GM19023 (cell line): ENCODE measurements around the gene SRPK2.

Source experiments
- ATAC-seq: cut with Tn5 transposase; IDR thresholded peaks from one replicate; pipeline ENCODE4 v1.9.1; 2021; ENCODE audit warnings: mild to moderate bottlenecking, moderate library complexity; ENCODE audit not compliant: unreplicated experiment

Gene SRPK2

DNA sequence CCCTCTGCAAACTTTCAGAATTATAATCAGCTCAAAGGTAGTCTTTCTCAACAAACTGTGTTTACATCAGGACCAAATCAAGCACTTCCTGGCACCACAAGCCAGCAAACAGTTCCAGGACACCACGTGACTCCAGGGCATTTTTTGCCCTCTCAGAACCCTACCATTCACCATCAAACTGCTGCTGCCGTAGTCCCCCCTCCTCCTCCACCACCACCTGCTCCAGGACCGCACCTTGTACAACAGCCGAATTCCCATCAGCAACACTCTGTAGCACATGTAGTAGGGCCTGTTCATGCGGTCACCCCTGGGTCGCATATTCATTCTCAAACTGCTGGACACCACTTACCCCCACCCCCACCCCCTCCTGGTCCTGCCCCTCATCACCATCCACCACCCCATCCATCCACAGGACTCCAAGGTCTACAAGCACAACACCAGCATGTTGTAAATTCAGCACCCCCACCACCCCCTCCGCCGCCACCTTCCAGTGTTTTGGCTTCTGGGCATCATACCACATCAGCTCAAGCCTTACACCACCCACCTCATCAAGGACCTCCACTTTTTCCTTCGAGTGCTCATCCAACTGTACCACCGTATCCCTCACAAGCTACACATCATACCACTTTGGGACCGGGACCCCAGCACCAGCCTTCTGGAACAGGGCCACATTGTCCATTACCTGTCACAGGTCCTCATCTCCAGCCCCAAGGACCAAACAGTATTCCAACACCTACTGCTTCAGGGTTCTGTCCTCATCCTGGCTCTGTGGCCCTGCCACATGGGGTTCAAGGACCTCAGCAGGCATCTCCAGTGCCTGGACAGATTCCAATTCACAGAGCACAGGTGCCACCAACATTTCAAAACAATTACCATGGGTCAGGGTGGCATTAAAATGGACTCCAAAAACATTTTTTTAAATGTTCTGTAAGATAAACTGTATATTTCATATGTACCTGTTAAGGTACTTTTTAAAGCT is 276.0 kb downstream of the SRPK2 start:
- no peak for ATAC-seq

DNA sequence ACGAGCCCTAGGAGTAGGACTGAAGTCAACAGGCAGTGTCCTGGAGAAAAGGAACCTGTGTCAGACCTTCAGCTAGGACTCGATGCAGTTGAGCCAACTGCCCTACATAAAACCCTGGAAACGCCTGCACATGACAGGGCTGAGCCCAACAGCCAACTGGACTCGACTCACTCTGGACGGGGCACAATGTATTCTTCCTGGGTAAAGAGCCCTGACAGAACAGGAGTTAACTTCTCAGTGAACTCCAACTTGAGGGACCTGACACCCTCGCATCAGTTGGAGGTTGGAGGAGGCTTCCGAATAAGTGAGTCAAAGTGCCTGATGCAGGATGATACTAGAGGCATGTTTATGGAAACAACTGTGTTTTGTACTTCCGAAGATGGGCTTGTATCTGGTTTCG is 281.3 kb downstream of the SRPK2 start:
- ATAC-seq = no peak

DNA sequence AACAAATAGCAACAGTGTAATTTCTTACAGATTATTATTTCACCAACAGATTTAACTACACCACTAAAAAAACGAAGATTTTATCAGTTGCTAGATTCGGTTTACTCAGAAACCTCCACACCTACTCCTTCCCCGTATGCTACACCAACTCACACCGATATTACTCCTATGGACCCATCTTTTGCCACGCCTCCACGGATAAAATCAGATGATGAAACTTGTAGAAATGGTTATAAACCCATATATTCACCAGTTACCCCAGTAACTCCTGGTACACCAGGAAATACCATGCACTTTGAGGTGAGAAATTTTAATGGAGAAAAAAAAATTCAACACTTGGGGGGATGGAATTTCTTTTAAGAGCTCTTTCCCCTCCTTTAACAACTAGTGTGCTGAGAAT is 282.2 kb downstream of the SRPK2 start:
- ATAC-seq = no peak

DNA sequence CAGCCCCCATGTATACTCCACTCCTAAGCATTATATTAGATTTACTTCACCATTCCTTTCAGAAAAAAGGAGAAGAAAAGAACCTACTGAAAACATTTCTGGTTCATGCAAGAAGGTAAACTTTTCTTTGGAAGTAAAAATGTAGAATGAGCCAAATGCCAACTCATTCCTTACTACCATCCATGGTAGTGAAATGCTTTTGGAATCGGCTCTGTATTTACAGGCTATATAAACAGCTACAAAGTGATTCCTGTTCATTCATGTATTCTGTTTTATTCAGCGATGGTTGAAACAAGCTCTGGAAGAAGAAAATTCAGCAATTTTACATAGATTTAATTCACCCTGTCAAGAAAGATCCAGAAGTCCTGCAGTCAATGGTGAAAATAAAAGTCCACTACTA is 283.1 kb downstream of the SRPK2 start:
- ATAC-seq = no peak

DNA sequence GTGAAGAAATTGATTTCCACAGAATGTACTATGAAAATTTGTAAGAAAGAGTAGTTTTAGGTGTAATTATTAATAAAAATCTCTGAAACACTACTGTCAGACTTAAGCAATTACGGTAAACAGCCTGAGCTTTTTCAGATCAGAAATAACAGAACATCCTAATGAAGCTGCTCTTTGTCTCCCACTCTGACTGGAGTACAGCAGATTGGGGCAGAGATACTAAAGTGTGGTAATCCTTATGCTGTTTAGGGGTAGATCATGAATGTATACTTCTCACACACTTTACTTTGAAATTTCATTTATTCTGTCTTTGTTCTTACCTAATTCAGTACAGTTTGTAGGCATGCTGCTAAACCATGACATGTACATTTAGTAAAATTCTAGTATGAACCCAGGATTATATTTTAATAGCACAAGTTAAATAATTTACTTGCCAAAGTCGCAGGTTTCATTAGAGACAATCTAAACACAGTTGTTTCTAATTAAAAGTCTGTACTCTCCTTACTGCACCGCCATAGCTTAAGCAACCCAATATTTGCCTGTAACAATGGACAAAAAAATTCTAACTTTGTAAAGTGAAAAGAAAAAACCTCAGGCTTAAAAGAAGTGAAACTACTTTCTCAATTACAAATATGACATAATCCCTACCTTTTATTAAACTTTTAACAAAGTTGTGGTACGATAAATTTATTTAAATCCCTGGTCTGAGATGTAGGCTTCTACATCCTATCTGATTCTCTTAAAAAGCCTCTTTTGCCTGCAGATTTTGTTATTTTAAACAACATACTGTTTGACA is 286.0 kb downstream of the SRPK2 start:
- no peak for ATAC-seq

DNA sequence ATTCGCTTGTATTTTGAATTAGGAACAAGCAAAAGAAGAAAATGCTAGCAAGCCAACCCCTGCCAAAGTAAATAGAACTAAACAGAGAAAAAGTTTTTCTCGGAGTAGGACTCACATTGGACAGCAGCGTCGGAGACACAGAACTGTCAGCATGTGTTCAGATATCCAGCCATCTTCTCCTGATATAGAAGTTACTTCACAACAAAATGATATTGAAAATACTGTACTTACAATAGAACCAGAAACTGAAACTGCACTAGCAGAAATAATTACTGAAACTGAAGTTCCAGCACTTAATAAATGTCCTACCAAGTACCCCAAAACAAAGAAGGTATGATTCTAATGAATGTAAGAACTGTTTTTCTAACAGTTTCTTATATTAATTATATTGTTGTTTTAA is 286.9 kb downstream of the SRPK2 start:
- no peak for ATAC-seq

DNA sequence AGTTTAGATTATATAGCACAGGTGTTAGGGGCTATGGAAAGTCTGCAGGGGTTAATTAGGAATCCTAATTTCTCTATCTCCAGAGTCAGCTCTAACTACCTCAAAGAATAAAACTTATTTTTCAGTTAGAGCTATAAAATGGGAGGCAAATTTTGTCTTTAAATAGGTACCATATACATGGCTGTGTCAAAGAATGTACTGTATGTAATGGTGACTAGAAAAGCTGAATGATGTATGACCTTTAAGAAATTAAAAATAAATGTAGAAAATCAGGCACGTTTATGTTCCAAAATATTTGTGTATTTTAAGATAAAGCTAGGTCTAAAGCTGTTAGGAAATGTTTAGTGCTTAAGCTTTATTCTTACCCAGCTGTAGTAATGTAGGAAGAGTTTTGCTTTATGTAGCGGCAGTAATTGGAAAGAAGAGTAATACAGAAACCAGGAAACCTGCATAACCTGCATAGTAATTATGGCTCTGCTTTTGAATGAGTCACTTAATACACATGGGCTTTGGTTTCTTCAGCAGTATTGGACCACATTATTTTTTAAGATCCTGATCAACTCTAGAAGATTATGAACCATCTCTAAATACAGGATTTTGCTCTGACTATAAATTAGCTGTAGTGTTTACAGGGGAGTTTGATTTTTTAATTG is 289.7 kb downstream of the SRPK2 start:
- ATAC-seq = peak; percentile 67

DNA sequence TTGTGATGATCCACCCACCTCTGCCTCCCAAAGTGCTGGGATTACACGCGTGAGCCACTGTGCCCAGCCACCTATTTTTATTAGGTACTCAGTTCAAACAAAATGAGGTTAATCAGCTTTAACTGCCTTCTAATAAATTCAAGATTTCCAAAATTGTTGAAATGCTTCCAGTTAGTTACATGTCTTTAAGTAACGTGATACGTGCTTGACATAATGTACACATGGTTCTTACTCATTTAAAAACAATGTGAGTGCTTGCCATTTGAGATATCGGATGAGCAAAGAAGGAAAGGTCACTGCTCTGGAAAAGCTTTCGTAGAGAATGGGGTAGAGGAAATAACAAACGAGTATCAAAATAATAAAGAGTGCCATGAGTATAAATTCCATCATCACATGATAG is 291.1 kb downstream of the SRPK2 start:
- no peak for ATAC-seq

DNA sequence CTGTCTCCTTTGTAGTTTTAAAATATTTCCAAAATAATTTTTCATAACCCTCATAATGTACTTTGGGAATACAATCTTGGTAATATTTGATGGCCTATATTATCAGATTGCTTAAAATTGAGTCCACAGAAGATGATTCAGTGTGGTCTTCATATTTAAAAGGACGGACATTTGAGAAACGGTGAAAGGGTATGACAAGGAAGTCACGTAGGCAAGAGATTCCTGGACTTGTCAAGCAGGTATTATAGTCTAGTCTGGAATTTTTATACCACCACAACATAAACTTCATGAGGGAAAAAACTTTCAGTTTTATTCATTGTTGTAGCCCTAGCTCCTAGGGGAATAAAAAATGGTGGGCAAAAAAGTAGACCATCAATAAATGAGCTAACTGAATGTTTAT is 292.4 kb downstream of the SRPK2 start:
- ATAC-seq = no peak

DNA sequence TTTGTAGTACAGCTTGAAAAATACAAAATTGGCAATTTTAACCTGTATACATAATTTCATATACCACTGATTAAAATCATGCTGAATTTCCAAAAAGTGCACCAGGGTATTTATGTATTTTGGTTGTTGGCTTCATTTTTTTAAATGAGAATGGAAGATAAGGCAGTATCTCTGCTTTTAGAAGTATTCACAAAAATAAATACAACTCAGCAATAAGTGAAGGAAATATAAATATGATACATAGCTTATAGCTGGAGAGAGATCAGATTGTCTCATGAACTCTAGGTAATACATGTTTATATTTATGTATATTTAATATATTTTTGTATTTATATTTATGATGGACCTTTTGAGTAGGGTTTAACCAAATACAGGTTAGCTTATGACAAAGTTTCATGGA is 293.8 kb downstream of the SRPK2 start:
- ATAC-seq = no peak

DNA sequence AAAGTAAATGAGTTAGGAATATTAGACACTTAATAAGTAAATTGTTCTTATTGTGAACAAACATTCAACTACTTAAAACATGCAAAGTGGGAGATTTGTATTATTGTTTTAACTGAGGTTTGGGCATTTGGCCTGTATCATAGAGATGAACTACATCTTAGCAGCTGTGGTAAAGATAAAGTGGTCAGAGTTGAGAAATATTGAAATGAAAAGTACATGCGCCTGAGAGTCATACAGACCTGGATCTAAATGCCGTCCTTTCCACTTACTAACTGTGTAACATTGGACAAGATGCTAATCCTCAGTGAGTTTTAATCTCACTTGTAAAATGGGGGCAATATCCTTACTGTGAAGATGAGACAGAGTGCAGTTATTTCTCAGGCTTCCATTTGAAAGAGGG is 300.3 kb downstream of the SRPK2 start:
- no peak for ATAC-seq

DNA sequence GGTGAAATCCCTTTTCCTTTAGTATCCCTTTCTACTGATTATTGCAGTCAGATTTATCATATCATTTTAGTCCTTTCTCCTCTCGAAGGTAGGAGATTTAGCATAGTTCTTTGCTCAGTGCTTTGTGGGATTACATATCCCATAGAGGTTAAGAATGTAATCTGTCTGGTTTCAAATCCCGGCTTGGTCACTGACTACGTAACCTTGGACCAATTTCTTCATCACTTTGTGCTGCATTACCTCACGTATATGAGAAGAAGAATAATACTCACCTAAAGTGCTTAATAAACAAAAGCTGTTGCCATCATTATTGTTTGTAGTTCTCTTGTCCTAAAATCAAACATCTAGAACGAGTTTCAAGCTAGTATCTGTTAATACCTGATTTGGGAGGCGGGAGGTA is 300.7 kb downstream of the SRPK2 start:
- no peak for ATAC-seq

DNA sequence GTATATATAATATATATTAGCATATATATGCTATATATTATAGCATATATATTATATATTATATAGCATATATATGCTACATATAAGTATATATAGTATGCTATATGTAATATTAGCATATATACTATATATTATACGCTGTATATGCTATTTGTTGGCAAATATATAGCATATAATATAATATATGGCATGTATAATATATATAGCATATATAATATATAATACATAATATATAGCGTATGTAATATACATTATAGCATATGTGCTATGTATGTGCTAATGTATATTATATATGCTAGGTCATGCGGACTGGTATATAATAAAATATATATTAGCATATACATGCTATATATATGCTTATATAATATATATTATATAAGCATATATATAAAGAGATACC is 301.9 kb downstream of the SRPK2 start:
- ATAC-seq = no peak

DNA sequence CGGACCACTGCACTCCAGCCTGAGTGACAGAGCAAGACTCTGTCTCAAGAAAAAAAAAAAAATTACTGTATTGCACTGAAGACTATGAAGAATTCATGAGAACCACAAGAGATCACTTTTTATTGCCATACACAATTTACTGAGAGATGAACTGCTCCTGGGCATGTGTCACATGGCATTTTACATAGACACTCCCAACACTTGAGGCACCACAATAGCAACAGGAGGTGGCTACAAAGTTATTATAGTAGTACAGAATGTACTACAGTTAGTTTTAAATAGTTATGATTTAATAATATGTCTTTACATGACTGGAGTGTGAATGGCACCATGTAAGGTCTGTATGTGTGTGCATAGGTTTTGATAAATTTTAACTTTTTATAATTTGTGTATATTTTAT is 304.1 kb downstream of the SRPK2 start:
- ATAC-seq = no peak

DNA sequence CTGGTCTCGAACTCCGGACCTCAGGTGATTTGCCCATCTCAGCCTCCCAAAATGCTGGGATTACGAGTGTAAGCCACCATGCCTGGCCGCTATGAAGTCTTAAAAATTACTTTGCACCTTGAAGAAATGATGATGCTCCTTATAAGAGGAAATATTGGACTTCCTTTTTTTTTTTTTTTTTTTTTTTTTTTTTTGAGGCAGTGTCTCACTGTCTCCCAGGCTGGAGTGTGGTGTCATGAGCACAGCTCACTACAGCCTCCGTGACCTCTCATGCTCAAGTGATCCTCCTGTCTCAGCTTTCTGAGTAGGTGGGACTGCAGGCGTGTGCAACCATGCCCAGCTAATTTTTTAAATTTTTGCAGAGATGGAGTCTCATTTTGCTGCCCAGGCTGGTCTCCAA is 309.4 kb downstream of the SRPK2 start:
- no peak for ATAC-seq

DNA sequence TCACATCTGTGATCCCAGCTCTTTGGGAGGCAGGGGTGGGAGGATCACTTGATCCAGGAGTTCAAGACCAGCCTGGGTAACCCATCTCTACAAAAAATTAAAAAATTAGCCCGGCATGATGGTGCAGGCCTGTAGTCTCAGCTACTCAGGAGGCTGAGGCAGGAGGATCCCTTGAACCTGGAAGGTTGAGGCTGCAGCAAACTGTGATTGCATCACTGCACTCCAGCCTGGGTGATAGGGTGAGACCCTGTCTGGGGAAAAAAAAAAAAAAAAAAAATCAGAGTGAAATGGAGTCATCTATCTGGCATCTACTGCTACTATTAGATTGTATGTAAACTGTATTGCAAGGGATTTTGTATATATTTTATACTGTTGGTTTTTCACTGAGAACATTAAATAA is 315.6 kb downstream of the SRPK2 start:
- ATAC-seq = no peak

DNA sequence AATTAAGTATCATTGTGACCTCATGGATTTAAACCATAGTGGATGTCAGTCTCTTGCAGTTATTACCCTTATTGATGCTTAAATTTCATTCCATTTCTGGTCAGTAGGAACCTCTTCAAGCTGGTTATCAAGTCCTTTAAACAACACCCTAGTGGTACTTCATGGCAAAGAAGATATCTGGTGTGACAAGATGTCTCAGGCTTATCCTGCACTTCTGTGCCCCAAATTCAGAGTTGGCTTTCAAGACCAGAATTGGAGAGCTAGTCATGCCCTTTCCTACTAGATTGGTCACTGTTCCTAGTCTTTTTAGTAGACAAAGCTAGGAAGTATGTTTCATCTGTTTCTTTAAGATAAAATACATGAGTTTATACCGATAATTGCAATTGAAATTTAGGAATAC is 319.8 kb downstream of the SRPK2 start:
- no peak for ATAC-seq

DNA sequence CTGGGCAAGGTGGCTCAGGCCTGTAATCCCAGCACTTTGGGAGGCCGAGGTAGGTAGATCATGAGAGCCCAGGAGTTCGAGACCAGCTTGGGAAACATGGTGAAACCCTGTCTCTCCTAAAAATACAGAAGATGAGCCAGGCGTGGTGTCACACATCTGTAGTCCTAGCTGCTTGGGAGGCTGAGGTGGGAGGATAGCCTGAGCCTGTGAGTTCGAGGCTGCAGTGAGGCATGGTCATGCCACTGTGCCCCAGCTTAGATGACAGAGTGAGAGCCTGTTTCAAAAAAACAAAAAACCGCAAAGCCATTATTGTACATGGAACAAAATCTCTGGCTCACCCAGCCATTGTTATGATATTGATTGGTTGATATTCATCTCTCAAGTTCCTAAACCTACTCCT is 321.0 kb downstream of the SRPK2 start:
- no peak for ATAC-seq
